RCC 7860 (cell line): Measurements from ENCODE around the gene TMEM150B.

Experiments
- DNase-seq: peaks from one replicate; pipeline ENCODE4 v3.0.0-alpha.2; 2015; ENCODE audit warnings: low spot score
- FAIRE-seq: peaks from 2 replicates; lab custom pipeline; 2012; peaks lifted over from hg19 to GRCh38; lab: Jason Lieb, UNC

Gene TMEM150B

GRCh38 chr19:55355213-55355821 lies 30.2 kb upstream of the TMEM150B start:
- FAIRE-seq (no peak), DNase-seq (no peak)

- FAIRE-seq = no peak
Measured at GRCh38 chr19:55354698-55355212, 29.6 kb upstream of the TMEM150B start, which contains the start of gene COX6B2. COX6B2 (minus strand) TSS chr19:55354719; CDS start chr19:55354521, 198 bp downstream.

GRCh38 chr19:55353803-55354697 lies 28.9 kb upstream of the TMEM150B start:
- DNase-seq (no peak), FAIRE-seq (no peak)

More at GRCh38 chr19:55354698-55355212, 29.6 kb upstream of the TMEM150B start, which contains the start of gene COX6B2:
- no peak for DNase-seq

- DNase-seq = no peak
- no peak for FAIRE-seq
Measured at GRCh38 chr19:55353356-55353802, 28.2 kb upstream of the TMEM150B start.

- FAIRE-seq (no peak), DNase-seq (no peak)
Measured at GRCh38 chr19:55352549-55353145, 27.5 kb upstream of the TMEM150B start.

- FAIRE-seq = no peak
- DNase-seq = no peak
Measured at GRCh38 chr19:55352040-55352439, 26.9 kb upstream of the TMEM150B start.

GRCh38 chr19:55350620-55351315 lies 25.6 kb upstream of the TMEM150B start:
- no peak for DNase-seq
- no peak for FAIRE-seq

- DNase-seq = no peak
- FAIRE-seq = no peak
Measured at GRCh38 chr19:55348317-55349034, 23.3 kb upstream of the TMEM150B start.

- FAIRE-seq = no peak
- DNase-seq = no peak
Measured at GRCh38 chr19:55347442-55348009, 22.4 kb upstream of the TMEM150B start.

- DNase-seq = no peak
- no peak for FAIRE-seq
Measured at GRCh38 chr19:55346725-55347441, 21.7 kb upstream of the TMEM150B start.

- no peak for FAIRE-seq
- no peak for DNase-seq
Measured at GRCh38 chr19:55345818-55346724, 20.9 kb upstream of the TMEM150B start.

- DNase-seq (no peak), FAIRE-seq (no peak)
Measured at GRCh38 chr19:55345101-55345817, 20.1 kb upstream of the TMEM150B start.

- FAIRE-seq (no peak), DNase-seq (no peak)
Measured at GRCh38 chr19:55344444-55344843, 19.3 kb upstream of the TMEM150B start.

- no peak for DNase-seq
- no peak for FAIRE-seq
Measured at GRCh38 chr19:55341595-55342531, 16.7 kb upstream of the TMEM150B start.

GRCh38 chr19:55341171-55341588 lies 16.0 kb upstream of the TMEM150B start:
- no peak for FAIRE-seq
- no peak for DNase-seq

- DNase-seq (no peak), FAIRE-seq (no peak)
Measured at GRCh38 chr19:55340784-55341147, 15.6 kb upstream of the TMEM150B start.
